Activated CD8-positive, alpha-beta T cell treated with anti-CD3 and anti-CD28 coated beads for 36 hours (primary cell): Measurements from ENCODE around the gene PIK3C2B. TPM values are rescaled to one million over a fixed set of nuclear protein-coding genes. Genes with fewer than 3 reads are reported as not detected.

Experiments used
- ATAC-seq: fragments of 200-7000 bp; cut with Tn5 transposase; one replicate; pipeline ENCODE4 v1.10.0; 2021; ENCODE audit warnings: mild to moderate bottlenecking, moderate library complexity
- CTCF ChIA-PET: fragments of 350-600 bp; sonication (Branson Sonifier 250); formaldehyde crosslinking; loops from one replicate; lab custom pipeline; 2021; ENCODE audit warnings: antibody characterized with exemption; lab: Charles Lee
- POLR2A ChIA-PET: fragments of 350-600 bp; sonication (Branson Sonifier 250); formaldehyde crosslinking; loops from one replicate; lab custom pipeline; 2021; ENCODE audit warnings: antibody characterized with exemption; lab: Charles Lee
- DNase-seq: peaks from one replicate; pipeline ENCODE4 v3.0.0-alpha.2; 2020
- H3K27ac Mint-ChIP-seq: one replicate; pipeline ENCODE4 v1.8.0; 2021; ENCODE audit warnings: mild to moderate bottlenecking, mixed read lengths
- H3K27me3 Mint-ChIP-seq: one replicate; pipeline ENCODE4 v1.8.0; 2021; ENCODE audit warnings: mixed read lengths
- H3K36me3 Mint-ChIP-seq: one replicate; pipeline ENCODE4 v1.8.0; 2021; ENCODE audit warnings: low read depth, mixed read lengths
- H3K4me1 Mint-ChIP-seq: one replicate; pipeline ENCODE4 v1.8.0; 2021; ENCODE audit warnings: low read depth, mixed read lengths
- H3K4me3 Mint-ChIP-seq: one replicate; pipeline ENCODE4 v1.8.0; 2021; ENCODE audit warnings: mild to moderate bottlenecking, moderate library complexity, mixed read lengths
- H3K9me3 Mint-ChIP-seq: one replicate; pipeline ENCODE4 v1.8.0; 2021; ENCODE audit warnings: mixed read lengths
- CTCF ChIP-seq: fragments of 200-600 bp; IDR thresholded peaks from one replicate; pipeline ENCODE4 v1.8.0; 2022; ENCODE audit warnings: antibody characterized with exemption, mild to moderate bottlenecking
- intact Hi-C: fragments of 100-400 bp; cut with micrococcal nuclease; formaldehyde crosslinking; loops from one replicate; pipeline ENCODE4 v1.10.0; 2022
- total RNA-seq, 2 experiments: library from RNA; stranded (reverse); gene quantifications; one replicate each; pipeline ENCODE4 v1.2.3, GENCODE V29; 2021

The PIK3C2B gene
- total RNA-seq, 2 experiments from 2014 or later: 26.6 to 28.9 TPM

- no peak overlapping the region for H3K27ac Mint-ChIP-seq
- ATAC-seq (peak; percentile 83), DNase-seq (peak; percentile 53)
- no peaks in the 10 kb centered on the region for H3K27me3 Mint-ChIP-seq
- POLR2A ChIA-PET: interaction anchor here (1.0 to 1.9 kb wide), 5 partner anchors 14 to 30 kb away, joined by 3 to 6 read pairs (median 4); partner anchors contain the start of gene PIK3C2B
- CTCF ChIA-PET: interaction anchor here (1.8 to 3.3 kb wide), 3 partner anchors 30 to 39 kb away, joined by 7 to 10 read pairs (median 9); partner anchors contain the start of gene PIK3C2B
- H3K4me3 Mint-ChIP-seq: no peak overlapping the region
- no peaks in the 10 kb centered on the region for H3K9me3 Mint-ChIP-seq
- peaks cover 55% of the 10 kb centered on the region for H3K4me1 Mint-ChIP-seq
- intact Hi-C loops: no loop called here
- peaks cover 31% of the 10 kb centered on the region for H3K36me3 Mint-ChIP-seq
- no peak for TF ChIP-seq CTCF
These were observed 30.4 kb downstream of the PIK3C2B start for GRCh38 chr1:204464187-204464631.

GRCh38 chr1:204463125-204464060 lies 31.2 kb downstream of the PIK3C2B start:
- Mint-ChIP-seq H3K27me3 (no peaks in the 10 kb centered on the region), H3K4me1 (peaks cover 55% of the 10 kb centered on the region), H3K27ac (no peak overlapping the region), H3K9me3 (no peaks in the 10 kb centered on the region), H3K4me3 (no peak overlapping the region), H3K36me3 (peaks cover 30% of the 10 kb centered on the region)
- TF ChIP-seq CTCF: no peak
- ChIA-PET POLR2A (interaction anchor here (1.0 to 1.9 kb wide), 3 partner anchors 13 to 31 kb away, joined by 3 to 6 read pairs (median 5); partner anchors contain the start of gene PIK3C2B), CTCF (interaction anchor here (0.7 to 3.3 kb wide), 7 partner anchors 17 to 344 kb away, joined by 3 to 10 read pairs (median 7); partner anchors contain the start of gene PIK3C2B)
- ATAC-seq: no peak
- intact Hi-C loops: no loop called here
- DNase-seq: no peak

- H3K9me3 Mint-ChIP-seq: no peaks in the 10 kb centered on the region
- DNase-seq (no peak), ATAC-seq (no peak)
- H3K27ac Mint-ChIP-seq: peak overlapping the region; percentile 66
- intact Hi-C loops: no loop called here
- no peak for TF ChIP-seq CTCF
- H3K36me3 Mint-ChIP-seq: peaks cover 28% of the 10 kb centered on the region
- POLR2A ChIA-PET: interaction anchor here (1.0 to 1.9 kb wide), 2 partner anchors 32 to 38 kb away, joined by 4 to 6 read pairs; partner anchors contain the start of gene PIK3C2B
- H3K4me3 Mint-ChIP-seq: no peak overlapping the region
- H3K4me1 Mint-ChIP-seq: peaks cover 55% of the 10 kb centered on the region
- no peaks in the 10 kb centered on the region for H3K27me3 Mint-ChIP-seq
- CTCF ChIA-PET: interaction anchor here (1.4 to 2.6 kb wide), 3 partner anchors 18 to 41 kb away, joined by 3 to 9 read pairs (median 7); no protein-coding TSS in a partner anchor
These were observed 32.4 kb downstream of the PIK3C2B start for GRCh38 chr1:204462229-204462561.

- intact Hi-C loops: no loop called here
- POLR2A ChIA-PET: interaction anchor here (0.6 to 1.0 kb wide), 2 partner anchors 39 to 83 kb away, joined by 3 to 4 read pairs; no protein-coding TSS in a partner anchor
These were observed 33.0 kb downstream of the PIK3C2B start for GRCh38 chr1:204461331-204462228.

More at GRCh38 chr1:204461331-204462228, 33.0 kb downstream of the PIK3C2B start:
- no peak overlapping the region for H3K4me3 Mint-ChIP-seq
- ATAC-seq (peak; percentile 45), DNase-seq (peak; percentile 33)
- H3K27me3 Mint-ChIP-seq: no peaks in the 10 kb centered on the region
- H3K9me3 Mint-ChIP-seq: no peaks in the 10 kb centered on the region
- CTCF ChIA-PET: interaction anchor here (1.0 to 2.6 kb wide), 5 partner anchors 15 to 42 kb away, joined by 4 to 9 read pairs (median 7); no protein-coding TSS in a partner anchor
- peak overlapping the region; percentile 66 for H3K27ac Mint-ChIP-seq
- H3K36me3 Mint-ChIP-seq: peaks cover 28% of the 10 kb centered on the region
- peaks cover 55% of the 10 kb centered on the region for H3K4me1 Mint-ChIP-seq
- TF ChIP-seq CTCF: no peak
